Smooth muscle cell of the pulmonary artery (primary cell): ENCODE results near the gene STC2. TPM values are rescaled to one million over a fixed set of nuclear protein-coding genes. Genes with fewer than 3 reads are reported as not detected.

Source experiments
- total RNA-seq: library from RNA; depleted of rRNA; stranded (reverse); fragments of >200 nt; gene quantifications from 2 replicates; pipeline ENCODE4 v1.2.3, GENCODE V29; 2014

The STC2 gene, protein sequence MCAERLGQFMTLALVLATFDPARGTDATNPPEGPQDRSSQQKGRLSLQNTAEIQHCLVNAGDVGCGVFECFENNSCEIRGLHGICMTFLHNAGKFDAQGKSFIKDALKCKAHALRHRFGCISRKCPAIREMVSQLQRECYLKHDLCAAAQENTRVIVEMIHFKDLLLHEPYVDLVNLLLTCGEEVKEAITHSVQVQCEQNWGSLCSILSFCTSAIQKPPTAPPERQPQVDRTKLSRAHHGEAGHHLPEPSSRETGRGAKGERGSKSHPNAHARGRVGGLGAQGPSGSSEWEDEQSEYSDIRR
- total RNA-seq, result 159 and 421 TPM in 2 replicates

DNA sequence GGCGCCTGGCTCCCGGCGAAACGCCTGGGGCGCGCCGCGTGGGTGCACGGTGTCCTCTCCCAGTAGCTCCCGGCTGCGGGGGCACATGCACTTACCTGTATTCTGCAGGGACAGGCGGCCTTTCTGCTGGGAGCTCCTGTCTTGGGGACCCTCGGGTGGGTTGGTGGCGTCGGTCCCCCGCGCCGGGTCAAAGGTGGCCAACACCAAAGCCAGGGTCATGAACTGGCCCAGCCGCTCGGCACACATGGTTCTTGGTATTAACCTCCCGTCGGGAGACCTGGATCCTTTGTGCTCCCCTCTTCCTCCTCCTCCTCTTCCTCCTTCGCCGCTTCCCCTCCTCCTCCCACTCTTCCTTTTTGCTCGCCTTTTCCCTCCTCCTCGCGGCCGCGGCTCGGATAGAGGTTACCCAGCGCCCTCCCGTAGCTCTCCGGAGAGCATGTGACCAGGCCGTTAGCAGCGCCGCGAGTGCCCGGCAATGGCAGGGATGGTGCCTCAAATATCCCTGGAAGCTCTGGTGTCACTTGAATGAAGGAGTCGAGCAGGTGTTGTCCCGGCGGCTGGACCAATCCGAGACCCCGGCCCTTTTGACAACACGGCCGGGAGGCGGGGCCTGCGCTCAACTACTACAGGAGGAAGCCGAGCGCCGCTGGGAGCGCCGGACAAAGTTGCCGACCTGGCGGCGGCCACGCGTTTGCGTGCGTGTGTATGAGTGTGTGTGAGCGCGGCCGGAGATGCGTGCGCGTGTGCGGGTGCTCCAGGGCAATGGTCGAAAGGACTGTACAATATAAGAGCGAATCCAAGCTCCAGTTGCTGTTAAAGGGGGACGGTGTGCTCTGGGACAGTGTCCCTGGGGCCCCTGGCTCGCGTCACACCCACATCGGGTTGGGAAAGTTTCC lies at the start of gene STC2:
STC2 (minus strand) TSS at position 467 of the 896 bp plus-strand sequence; CDS start at position 246, 221 bp downstream.

Other genes with a start within 250 kb of the STC2 start
- 10.0 and 12.5 TPM in 2 replicates for gene BNIP1, start 183.9 kb downstream of the STC2 start, total RNA-seq
- 0.20 and 0.85 TPM in 2 replicates for gene NKX2-5, start 93.2 kb downstream of the STC2 start, total RNA-seq